NB4 (cell line): ENCODE results near the gene GP1BA.

ENCODE experiments used
- MYC ChIP-seq: IDR thresholded peaks from 2 replicates; pipeline ENCODE4 v1.6.1; 2011; ENCODE audit warnings: low read depth, low read length
- TF ChIP-seq, protein P1 (sequence below): IDR thresholded peaks from one replicate; pipeline ENCODE4 v1.5.1; 2012; ENCODE audit warnings: low read depth, low read length

DNA sequence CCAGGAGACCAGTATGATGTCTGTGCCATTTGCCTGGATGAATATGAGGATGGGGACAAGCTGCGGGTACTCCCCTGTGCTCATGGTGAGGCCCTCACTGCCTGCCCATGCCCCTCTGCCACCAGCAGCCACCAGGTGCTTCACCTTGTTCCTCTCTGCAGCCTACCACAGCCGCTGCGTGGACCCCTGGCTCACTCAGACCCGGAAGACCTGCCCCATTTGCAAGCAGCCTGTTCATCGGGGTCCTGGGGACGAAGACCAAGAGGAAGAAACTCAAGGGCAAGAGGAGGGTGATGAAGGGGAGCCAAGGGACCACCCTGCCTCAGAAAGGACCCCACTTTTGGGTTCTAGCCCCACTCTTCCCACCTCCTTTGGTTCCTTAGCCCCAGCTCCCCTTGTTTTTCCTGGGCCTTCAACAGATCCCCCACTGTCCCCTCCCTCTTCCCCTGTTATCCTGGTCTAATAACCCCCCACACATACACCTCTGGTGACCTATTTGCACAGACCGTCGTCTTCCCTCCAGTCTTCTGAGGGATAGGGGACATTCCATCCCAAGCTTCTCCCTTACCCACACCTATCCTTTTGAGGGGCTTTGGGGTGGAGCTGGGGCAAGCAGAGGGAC is 12.6 kb downstream of the GP1BA start:
- TF ChIP-seq, protein P1, sequence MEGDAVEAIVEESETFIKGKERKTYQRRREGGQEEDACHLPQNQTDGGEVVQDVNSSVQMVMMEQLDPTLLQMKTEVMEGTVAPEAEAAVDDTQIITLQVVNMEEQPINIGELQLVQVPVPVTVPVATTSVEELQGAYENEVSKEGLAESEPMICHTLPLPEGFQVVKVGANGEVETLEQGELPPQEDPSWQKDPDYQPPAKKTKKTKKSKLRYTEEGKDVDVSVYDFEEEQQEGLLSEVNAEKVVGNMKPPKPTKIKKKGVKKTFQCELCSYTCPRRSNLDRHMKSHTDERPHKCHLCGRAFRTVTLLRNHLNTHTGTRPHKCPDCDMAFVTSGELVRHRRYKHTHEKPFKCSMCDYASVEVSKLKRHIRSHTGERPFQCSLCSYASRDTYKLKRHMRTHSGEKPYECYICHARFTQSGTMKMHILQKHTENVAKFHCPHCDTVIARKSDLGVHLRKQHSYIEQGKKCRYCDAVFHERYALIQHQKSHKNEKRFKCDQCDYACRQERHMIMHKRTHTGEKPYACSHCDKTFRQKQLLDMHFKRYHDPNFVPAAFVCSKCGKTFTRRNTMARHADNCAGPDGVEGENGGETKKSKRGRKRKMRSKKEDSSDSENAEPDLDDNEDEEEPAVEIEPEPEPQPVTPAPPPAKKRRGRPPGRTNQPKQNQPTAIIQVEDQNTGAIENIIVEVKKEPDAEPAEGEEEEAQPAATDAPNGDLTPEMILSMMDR: no peak
- no peak for TF ChIP-seq MYC
